Transverse colon (tissue), 4 donors: ENCODE data around the gene C1QB. TPM values are rescaled to one million over a fixed set of nuclear protein-coding genes. Genes with fewer than 3 reads are reported as not detected.

Experiments used
- DNase-seq: peaks from one replicate; pipeline ENCODE4 v3.0.0-alpha.2; 2019
- H3K27ac ChIP-seq, 4 donors: fragments of 200-600 bp; sonication (generic); 2 replicates each; pipeline ENCODE4 v1.5.1; 2016 to 2018; ENCODE audit warnings: inconsistent platforms in 4 of 4
- H3K27me3 ChIP-seq: fragments of 200-600 bp; sonication (generic); 2 replicates; pipeline ENCODE4 v1.5.1; 2017; ENCODE audit warnings: inconsistent platforms
- H3K36me3 ChIP-seq, 4 donors: fragments of 200-600 bp; sonication (generic); 2 replicates each; pipeline ENCODE4 v1.5.1; 2017 to 2019; ENCODE audit warnings: inconsistent platforms in 4 of 4
- H3K4me1 ChIP-seq, 4 donors: fragments of 200-600 bp; sonication (generic); 2 replicates each; pipeline ENCODE4 v1.5.1; 2017 to 2020; ENCODE audit warnings: inconsistent platforms in 4 of 4
- H3K4me3 ChIP-seq, 4 donors: fragments of 200-600 bp; sonication (generic); 1 replicate in 1 of 4; 2 replicates in 3 of 4; pipeline versions ENCODE4 v1.5.1 to v1.6.1; 2017 to 2019; ENCODE audit warnings: inconsistent platforms in 4 of 4
- H3K9me3 ChIP-seq, 2 donors: fragments of 200-600 bp; sonication (generic); 2 replicates each; pipeline ENCODE4 v1.5.1; 2017 to 2019; ENCODE audit warnings: inconsistent platforms in 2 of 2
- CTCF ChIP-seq, 5 experiments: fragments of 200-600 bp in 3 of 5; fragments of 450-650 bp in 2 of 5; sonication (generic) in 3 of 5; IDR thresholded peaks; 1 replicate in 2 of 5; 2 replicates in 3 of 5; pipeline ENCODE4 v1.5.1; 2016 to 2017; ENCODE audit warnings: antibody characterized with exemption in 5 of 5, inconsistent platforms in 3 of 5, mild to moderate bottlenecking in 2 of 5, moderate library complexity in 1 of 5
- EP300 ChIP-seq: sonication (generic); formaldehyde crosslinking; IDR thresholded peaks from one replicate; pipeline ENCODE4 v1.6.1; 2017; ENCODE audit warnings: antibody characterized with exemption, low read depth
- POLR2A ChIP-seq: fragments of 450-650 bp; IDR thresholded peaks from one replicate; pipeline ENCODE4 v1.6.1; 2016; ENCODE audit warnings: antibody characterized with exemption, mild to moderate bottlenecking, moderate library complexity
- POLR2AphosphoS5 ChIP-seq, 3 donors: sonication (generic); formaldehyde crosslinking; IDR thresholded peaks; one replicate each; pipeline ENCODE4 v1.6.1; 2016; ENCODE audit warnings: antibody characterized with exemption in 3 of 3
- WGBS, 2 donors: methylation state at CpG; one replicate each; pipeline ENCODE4 v1.1.5; 2018; ENCODE audit warnings: low coverage in 1 of 2; 5-methylcytosine and 5-hydroxymethylcytosine counted together
- in situ Hi-C, 4 donors: fragments of 200-750 bp; cut with MboI; loops; one replicate each; pipeline versions ENCODE4 v1.15.0 to v1.15.1; 2017; ENCODE audit warnings: low sequenced_read_pairs in 3 of 4, low pct_ligation_motif_present in 1 of 4, low pct_unique_long_range_greater_than_20kb in 1 of 4
- intact Hi-C: fragments of 100-400 bp; cut with DNase I; formaldehyde crosslinking; loops from one replicate; pipeline ENCODE4 v1.15.1; 2023; ENCODE audit warnings: low total_unique reads
- total RNA-seq, 4 donors: library from RNA; depleted of rRNA; stranded (reverse); fragments of >200 nt; gene quantifications; one replicate each; pipeline ENCODE4 v1.1.0, GENCODE V29; 2016

The C1QB gene
- total RNA-seq, 4 donors from 2014 or later: 62.9 to 163 (median 118) TPM

GRCh38 chr1:22697980-22698379 is 44.9 kb downstream of the C1QB start:
- peaks cover 0 to 16% (median 10%) of the 10 kb centered on the region in 4 donors for H3K4me1 ChIP-seq
- intact Hi-C loops: no loop called here
- no peak for TF ChIP-seq POLR2A
- TF ChIP-seq CTCF (IDR thresholded peaks at IDR 0.05): no peak
- TF ChIP-seq EP300: no peak
- TF ChIP-seq POLR2AphosphoS5 (IDR thresholded peaks at IDR 0.05): no peak
- H3K4me3 ChIP-seq: no peak overlapping the region
- peak overlapping the region; percentile 0 to 62 (median 36) for H3K27ac ChIP-seq
- in situ Hi-C loops: loop anchor here in 2 of 4 donors (25.0 kb wide), 1 partner anchor 189 kb away; no protein-coding TSS in a partner anchor
- WGBS, 2 donors: 49% methylated on average over 5 of the region's 5 CpGs; no CpG with 5 or more reads in 1 of the 2 donors
- DNase-seq: no peak
- H3K9me3 ChIP-seq: no peaks in the 10 kb centered on the region
- H3K27me3 ChIP-seq: no peaks in the 10 kb centered on the region
- H3K36me3 ChIP-seq: no peaks in the 10 kb centered on the region

GRCh38 chr1:22699681-22700520 is 46.9 kb downstream of the C1QB start:
- no peaks in the 10 kb centered on the region for H3K27me3 ChIP-seq
- H3K36me3 ChIP-seq: no peaks in the 10 kb centered on the region
- DNase-seq: no peak
- H3K9me3 ChIP-seq: no peaks in the 10 kb centered on the region
- no peak overlapping the region for H3K4me3 ChIP-seq
- no peak for TF ChIP-seq POLR2AphosphoS5 (IDR thresholded peaks at IDR 0.05)
- no peak for TF ChIP-seq CTCF (IDR thresholded peaks at IDR 0.05)
- no peak for TF ChIP-seq POLR2A
- no peak for TF ChIP-seq EP300
- in situ Hi-C loops (loop anchor here in 3 of 4 donors (25.0 kb wide), 2 partner anchors 162 to 187 kb away; no protein-coding TSS in a partner anchor), intact Hi-C loops (loop anchor here (10.0 kb wide), 1 partner anchor 225 kb away; no protein-coding TSS in a partner anchor)
- H3K27ac ChIP-seq: no peak overlapping the region
- H3K4me1 ChIP-seq: peaks cover 0 to 30% (median 19%) of the 10 kb centered on the region in 4 donors
- 78 to 83% methylated on average over 7 to 14 of the region's 14 CpGs for WGBS, 2 donors

GRCh38 chr1:22702296-22703085 is 49.5 kb downstream of the C1QB start:
- H3K4me1 ChIP-seq: peaks cover 0 to 30% (median 19%) of the 10 kb centered on the region in 4 donors
- no peaks in the 10 kb centered on the region for H3K27me3 ChIP-seq
- H3K9me3 ChIP-seq: no peaks in the 10 kb centered on the region
- DNase-seq: peak; percentile 83
- intact Hi-C loops (loop anchor here (10.0 kb wide), 1 partner anchor 222 kb away; no protein-coding TSS in a partner anchor), in situ Hi-C loops (loop anchor here in 1 of 4 donors (25.0 kb wide), 1 partner anchor 160 kb away; no protein-coding TSS in a partner anchor)
- H3K27ac ChIP-seq: peak overlapping the region; percentile 76 to 79 (median 78)
- no peaks in the 10 kb centered on the region for H3K36me3 ChIP-seq
- TF ChIP-seq POLR2AphosphoS5 (IDR thresholded peaks at IDR 0.05) (peak in 1 of 3 donors; percentile 41), EP300 (peak; percentile 81), CTCF (IDR thresholded peaks at IDR 0.05) (no peak)
- WGBS, 2 donors: 35% methylated on average over 12 of the region's 12 CpGs; no CpG with 5 or more reads in 1 of the 2 donors
- H3K4me3 ChIP-seq: no peak overlapping the region
